ENCODE measurements around the gene C14orf180. TPM values are rescaled to one million over a fixed set of nuclear protein-coding genes. Genes with fewer than 3 reads are reported as not detected.

The C14orf180 gene
- total and polyA plus RNA-seq, 2 of the 8 experiments (the other 6 are each of a cell fraction or from before 2014, with no cell fraction given): not detected

DNA sequence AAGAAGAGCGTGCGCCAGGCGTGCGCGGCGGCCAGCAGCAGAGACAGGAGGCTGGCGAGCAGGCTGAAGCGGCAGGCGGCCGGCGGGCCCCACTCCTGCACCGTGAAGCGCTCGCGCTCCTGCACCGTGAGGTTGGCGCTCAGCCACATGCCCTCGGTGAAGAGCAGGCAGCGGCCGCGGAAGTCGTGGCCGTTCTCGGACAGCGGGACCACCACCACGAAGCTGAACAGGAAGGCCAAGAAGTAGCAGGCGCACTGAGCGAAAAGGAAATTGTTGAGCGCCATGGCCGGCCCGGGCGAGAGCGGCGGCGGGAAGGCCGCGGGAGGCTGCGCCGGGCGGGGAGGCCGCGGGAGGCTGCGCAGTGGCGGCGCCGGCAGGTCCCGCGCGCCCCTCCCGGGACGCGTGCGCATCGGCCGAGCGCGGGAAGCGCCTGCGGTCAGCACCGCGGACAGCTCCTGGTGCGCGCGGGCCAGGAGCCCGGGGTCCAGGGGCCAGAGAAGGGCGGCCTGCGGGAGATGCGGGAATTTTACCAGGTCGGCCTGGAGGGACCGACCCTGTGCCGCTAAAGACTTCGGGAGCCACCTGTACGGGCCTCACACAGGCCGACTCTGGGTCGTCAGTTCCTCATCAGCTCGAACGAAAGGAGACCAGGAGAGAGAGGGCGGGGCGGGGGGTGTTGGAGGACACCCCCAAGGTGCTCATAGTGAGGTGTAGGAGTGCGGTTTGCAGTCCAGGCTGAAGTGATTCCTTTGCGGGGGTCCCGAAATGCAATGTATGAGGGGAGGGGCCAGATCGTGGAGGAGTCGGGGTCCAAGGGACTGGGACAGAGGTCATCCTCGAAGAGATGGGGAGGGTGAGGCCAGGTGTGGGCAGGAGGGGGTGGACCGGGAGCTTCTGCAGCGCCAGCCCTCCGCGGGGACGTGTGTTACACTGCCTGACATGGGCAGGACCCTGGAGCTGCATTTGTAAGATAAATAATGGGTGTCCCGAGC, 25.2 kb downstream of the C14orf180 start, which contains the start of gene TMEM179 (continued):
- TF ChIP-seq NRF1 (IDR thresholded peaks at IDR 0.05; ENCODE audit: low read depth, low read length) (peak; percentile 50), GTF2F1 (IDR thresholded peaks at IDR 0.05; ENCODE audit: borderline replicate concordance, low read depth, low read length) (no peak), BRCA1 (IDR thresholded peaks at IDR 0.05; ENCODE audit: low read depth, low read length) (no peak), KDM5A (IDR thresholded peaks at IDR 0.05; ENCODE audit: low read length) (no peak)
